PFSK-1 (cell line): ENCODE data around the gene STEAP1B.

Source experiments
- POLR2AphosphoS5 ChIP-seq: IDR thresholded peaks from 2 replicates; pipeline ENCODE4 v1.6.1; 2012; ENCODE audit warnings: low read depth, mild to moderate bottlenecking, control low read depth, low read length, moderate library complexity
- REST ChIP-seq, 2 experiments: IDR thresholded peaks; 2 replicates each; pipeline versions ENCODE4 v1.6.1 to v1.8.0; 2011 to 2012; ENCODE audit warnings: low read depth in 2 of 2, low read length in 2 of 2, control low read depth in 1 of 2, inconsistent platforms in 1 of 2, mild to moderate bottlenecking in 1 of 2, moderate library complexity in 1 of 2; ENCODE audit not compliant: insufficient read depth in 1 of 2
- TAF1 ChIP-seq: IDR thresholded peaks from 2 replicates; pipeline ENCODE4 v1.6.1; 2012; ENCODE audit warnings: low read length, control low read depth, borderline replicate concordance; ENCODE audit not compliant: insufficient read depth

GRCh38 chr7:22445140-22445743, 54.7 kb downstream of the STEAP1B start:
- TF ChIP-seq REST (IDR thresholded peaks at IDR 0.05; ENCODE audit: insufficient read depth in 1 of 2, low read depth in 2 of 2, low read length in 2 of 2) (no peak), POLR2AphosphoS5 (no peak), TAF1 (no peak)
